Hepatocyte (in vitro differentiated cells): ENCODE measurements around the gene CLCN1. TPM values are rescaled to one million over a fixed set of nuclear protein-coding genes. Genes with fewer than 3 reads are reported as not detected.

Source experiments
- DNase-seq: peaks from one replicate; pipeline ENCODE4 v3.0.0-alpha.2; 2016; ENCODE audit warnings: low spot score
- H2AFZ ChIP-seq: fragments of 200-600 bp; sonication (generic); 2 replicates; pipeline ENCODE4 v1.6.0; 2016; ENCODE audit warnings: antibody characterized with exemption, mild to moderate bottlenecking
- H3K27ac ChIP-seq: fragments of 200-600 bp; sonication (generic); 2 replicates; pipeline ENCODE4 v1.5.1; 2016; ENCODE audit warnings: mild to moderate bottlenecking
- H3K27me3 ChIP-seq: fragments of 200-600 bp; sonication (generic); 2 replicates; pipeline ENCODE4 v1.6.1; 2016
- H3K36me3 ChIP-seq: fragments of 200-600 bp; sonication (generic); replicated peaks from 2 replicates; pipeline ENCODE4 v1.5.1; 2016; ENCODE audit warnings: low read depth; ENCODE audit not compliant: insufficient read depth
- H3K4me1 ChIP-seq: fragments of 200-600 bp; sonication (generic); 2 replicates; pipeline ENCODE4 v1.5.1; 2016; ENCODE audit warnings: mild to moderate bottlenecking, moderate library complexity; ENCODE audit not compliant: insufficient read depth
- H3K4me2 ChIP-seq: fragments of 200-600 bp; sonication (generic); 2 replicates; pipeline ENCODE4 v1.6.0; 2016
- H3K4me3 ChIP-seq: fragments of 200-600 bp; sonication (generic); 2 replicates; pipeline ENCODE4 v1.5.1; 2016; ENCODE audit warnings: mild to moderate bottlenecking
- H3K79me2 ChIP-seq: fragments of 200-600 bp; sonication (generic); 2 replicates; pipeline ENCODE4 v1.6.0; 2017; ENCODE audit warnings: mild to moderate bottlenecking
- H3K9me2 ChIP-seq: fragments of 200-600 bp; sonication (generic); replicated peaks from 2 replicates; pipeline ENCODE4 v1.6.0; 2017; ENCODE audit warnings: mild to moderate bottlenecking; ENCODE audit not compliant: insufficient read depth
- H3K9me3 ChIP-seq: fragments of 200-600 bp; sonication (generic); 2 replicates; pipeline ENCODE4 v1.5.1; 2016; ENCODE audit warnings: low read depth, mild to moderate bottlenecking
- H4K20me1 ChIP-seq: fragments of 200-600 bp; sonication (generic); 2 replicates; pipeline ENCODE4 v1.6.0; 2016; ENCODE audit warnings: mild to moderate bottlenecking; ENCODE audit not compliant: insufficient read depth, poor library complexity, severe bottlenecking
- EZH2 ChIP-seq: fragments of 200-600 bp; sonication (generic); IDR thresholded peaks from 2 replicates; pipeline ENCODE4 v1.6.1; 2016; ENCODE audit warnings: antibody characterized with exemption, mild to moderate bottlenecking, borderline replicate concordance
- EZH2phosphoT487 ChIP-seq: fragments of 200-600 bp; sonication (generic); IDR thresholded peaks from one replicate; pipeline ENCODE4 v1.6.1; 2018; ENCODE audit warnings: antibody characterized with exemption, mild to moderate bottlenecking, low read depth, moderate library complexity; ENCODE audit not compliant: unreplicated experiment, severe bottlenecking
- WGBS: methylation state at CpG from one replicate; pipeline ENCODE4 v1.1.6; 2016; ENCODE audit warnings: low lambda C conversion rate; ENCODE audit errors: missing lambda C conversion rate; 5-methylcytosine and 5-hydroxymethylcytosine counted together
- polyA plus RNA-seq: library from polyadenylated mRNA; unstranded; fragments of >200 nt; fragmentation: Nextera tagmentation; extraction: Ambion mirVana; gene quantifications from 2 replicates; pipeline ENCODE4 v1.2.1, GENCODE V29; 2016
- total RNA-seq: library from RNA; depleted of rRNA; stranded (reverse); fragments of >200 nt; gene quantifications from 2 replicates; pipeline ENCODE4 v1.2.3, GENCODE V29; 2014
- TF ChIP-seq, protein P1 (sequence below): fragments of 200-600 bp; sonication (generic); IDR thresholded peaks from 2 replicates; pipeline ENCODE4 v1.5.1; 2016; ENCODE audit warnings: antibody characterized with exemption, mild to moderate bottlenecking; ENCODE audit not compliant: poor library complexity

The CLCN1 gene
- total and polyA plus RNA-seq, 2 experiments from 2014 or later, result 0.07 TPM; not detected in 1

DNA sequence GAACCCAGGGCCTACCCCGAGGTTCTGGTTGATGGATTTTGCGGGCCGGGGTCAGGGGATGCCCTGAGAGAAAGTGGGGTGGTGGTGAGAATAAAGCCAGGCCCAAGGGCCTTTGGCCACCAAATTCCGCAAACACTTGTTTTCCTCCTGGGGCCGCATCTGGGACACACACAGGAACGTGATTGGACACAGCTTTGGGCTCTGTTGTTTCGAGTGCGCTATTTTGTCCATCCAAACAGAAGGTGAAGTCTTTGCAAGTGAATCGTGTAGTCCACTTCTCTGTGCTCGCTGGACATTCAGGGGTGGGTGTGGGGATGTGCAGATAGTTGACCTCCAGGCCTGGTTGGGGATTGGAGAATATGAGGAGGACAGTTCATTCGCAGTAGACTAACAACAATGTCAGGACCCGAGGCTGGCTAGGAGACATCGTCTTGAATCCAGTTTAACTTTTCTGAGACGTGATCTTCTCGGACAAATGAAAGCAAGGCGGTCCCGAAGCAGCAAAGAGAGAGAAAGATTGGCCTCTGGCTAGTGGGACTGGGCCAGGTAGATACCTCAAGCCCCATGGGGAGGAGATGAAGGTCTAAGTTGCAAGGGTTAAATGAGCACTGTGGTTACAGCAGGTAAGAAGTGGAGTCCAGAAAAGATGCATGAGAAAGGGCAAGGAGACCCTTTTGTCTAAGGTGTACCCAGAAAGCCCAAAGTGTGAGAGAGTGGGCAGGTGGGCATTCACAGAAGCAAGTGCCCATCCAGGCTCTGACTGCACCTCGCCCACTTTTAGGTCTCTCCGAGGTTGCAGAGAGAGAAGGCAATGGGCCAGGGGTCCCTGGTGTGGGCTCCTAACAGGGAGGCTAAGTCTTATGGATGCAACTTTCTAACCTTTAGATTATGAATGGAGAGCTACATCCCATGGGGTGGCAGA lies 47.4 kb downstream of the CLCN1 start:
- no peak overlapping the region for H3K27ac ChIP-seq
- H4K20me1 ChIP-seq, result no peaks in the 10 kb centered on the region
- no peaks in the 10 kb centered on the region for H3K79me2 ChIP-seq
- no peak overlapping the region for H3K4me3 ChIP-seq
- WGBS, result 42% methylated on average over 19 of the region's 19 CpGs
- H3K36me3 ChIP-seq, result no peaks in the 10 kb centered on the region
- peaks cover 59% of the 10 kb centered on the region for H3K27me3 ChIP-seq
- H3K9me3 ChIP-seq, result no peaks in the 10 kb centered on the region
- H3K9me2 ChIP-seq, result no peaks in the 10 kb centered on the region
- H2AFZ ChIP-seq, result no peak overlapping the region
- peak overlapping the region; percentile 98 for H3K4me2 ChIP-seq
- TF ChIP-seq EZH2phosphoT487 (peak; percentile 59), EZH2 (peak; percentile 40)
- TF ChIP-seq, protein P1, sequence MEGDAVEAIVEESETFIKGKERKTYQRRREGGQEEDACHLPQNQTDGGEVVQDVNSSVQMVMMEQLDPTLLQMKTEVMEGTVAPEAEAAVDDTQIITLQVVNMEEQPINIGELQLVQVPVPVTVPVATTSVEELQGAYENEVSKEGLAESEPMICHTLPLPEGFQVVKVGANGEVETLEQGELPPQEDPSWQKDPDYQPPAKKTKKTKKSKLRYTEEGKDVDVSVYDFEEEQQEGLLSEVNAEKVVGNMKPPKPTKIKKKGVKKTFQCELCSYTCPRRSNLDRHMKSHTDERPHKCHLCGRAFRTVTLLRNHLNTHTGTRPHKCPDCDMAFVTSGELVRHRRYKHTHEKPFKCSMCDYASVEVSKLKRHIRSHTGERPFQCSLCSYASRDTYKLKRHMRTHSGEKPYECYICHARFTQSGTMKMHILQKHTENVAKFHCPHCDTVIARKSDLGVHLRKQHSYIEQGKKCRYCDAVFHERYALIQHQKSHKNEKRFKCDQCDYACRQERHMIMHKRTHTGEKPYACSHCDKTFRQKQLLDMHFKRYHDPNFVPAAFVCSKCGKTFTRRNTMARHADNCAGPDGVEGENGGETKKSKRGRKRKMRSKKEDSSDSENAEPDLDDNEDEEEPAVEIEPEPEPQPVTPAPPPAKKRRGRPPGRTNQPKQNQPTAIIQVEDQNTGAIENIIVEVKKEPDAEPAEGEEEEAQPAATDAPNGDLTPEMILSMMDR, result no peak
- peaks cover 5% of the 10 kb centered on the region for H3K4me1 ChIP-seq
- no peak for DNase-seq

DNA sequence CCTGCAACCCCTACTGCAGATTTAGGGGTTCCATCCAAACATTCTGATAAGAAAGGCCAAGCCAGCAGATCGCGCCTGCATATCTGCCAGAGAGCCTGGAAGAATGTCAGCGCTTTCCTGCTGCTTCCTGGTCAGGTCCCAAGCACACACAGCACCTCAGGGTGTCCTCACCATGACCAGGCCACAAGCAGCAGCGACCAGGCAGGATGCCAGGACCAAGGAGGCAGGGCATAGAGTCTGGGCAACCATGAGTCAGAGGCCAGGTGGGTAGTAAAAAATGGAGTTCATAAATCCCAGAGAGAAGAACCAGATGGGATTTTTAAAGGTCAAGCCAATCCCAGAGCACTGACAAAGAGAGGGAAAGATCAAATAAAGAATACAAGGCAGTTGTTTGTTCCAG lies 52.1 kb downstream of the CLCN1 start:
- no peak overlapping the region for H2AFZ ChIP-seq
- H3K4me2 ChIP-seq, result no peak overlapping the region
- 79% methylated on average over 4 of the region's 4 CpGs for WGBS
- no peak overlapping the region for H3K27ac ChIP-seq
- H3K9me2 ChIP-seq, result no peaks in the 10 kb centered on the region
- DNase-seq, result no peak
- H4K20me1 ChIP-seq, result no peaks in the 10 kb centered on the region
- no peak for TF ChIP-seq EZH2phosphoT487
- peaks cover 24% of the 10 kb centered on the region for H3K27me3 ChIP-seq
- H3K36me3 ChIP-seq, result no peaks in the 10 kb centered on the region
- no peak overlapping the region for H3K4me3 ChIP-seq
- no peaks in the 10 kb centered on the region for H3K79me2 ChIP-seq
- peaks cover 8% of the 10 kb centered on the region for H3K4me1 ChIP-seq
- no peaks in the 10 kb centered on the region for H3K9me3 ChIP-seq

DNA sequence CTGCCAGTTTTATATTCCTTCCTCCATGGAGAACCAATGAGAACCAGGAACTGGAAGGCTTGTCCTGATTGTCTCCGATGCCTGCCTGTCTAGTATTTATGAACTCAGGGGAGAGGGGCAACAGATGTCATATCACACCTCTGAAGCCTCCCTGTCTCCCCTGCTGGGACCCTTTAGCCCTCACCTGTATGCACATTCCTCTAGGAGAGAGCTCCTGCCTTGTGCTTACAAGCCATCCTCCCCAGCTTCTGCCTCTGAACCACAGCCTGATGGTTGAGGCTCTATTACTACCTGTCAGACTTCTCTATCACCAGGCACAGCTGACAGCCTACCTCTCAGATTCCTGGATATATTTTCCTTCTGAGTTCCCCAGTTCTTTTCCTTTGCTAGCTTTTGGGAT lies 52.5 kb downstream of the CLCN1 start:
- 84% methylated on average over 1 of the region's 1 CpG for WGBS
- no peaks in the 10 kb centered on the region for H3K9me3 ChIP-seq
- DNase-seq, result no peak
- TF ChIP-seq, protein P1, result no peak
- TF ChIP-seq EZH2, result no peak
- TF ChIP-seq EZH2phosphoT487, result no peak
- no peak overlapping the region for H3K4me2 ChIP-seq
- no peak overlapping the region for H3K27ac ChIP-seq
- H3K36me3 ChIP-seq, result no peaks in the 10 kb centered on the region
- H2AFZ ChIP-seq, result no peak overlapping the region
- H3K27me3 ChIP-seq, result peaks cover 20% of the 10 kb centered on the region
- H3K79me2 ChIP-seq, result no peaks in the 10 kb centered on the region
- H4K20me1 ChIP-seq, result no peaks in the 10 kb centered on the region
- peaks cover 8% of the 10 kb centered on the region for H3K4me1 ChIP-seq
- no peaks in the 10 kb centered on the region for H3K9me2 ChIP-seq
- no peak overlapping the region for H3K4me3 ChIP-seq
